Uterus (tissue), 4 donors: Measurements from ENCODE around the gene CCT8L2. TPM values are rescaled to one million over a fixed set of nuclear protein-coding genes. Genes with fewer than 3 reads are reported as not detected.
"Not testable (repeated sequence)": the region's sequence is repeated elsewhere in the genome, so short reads cannot be mapped to it uniquely, and the experiment has no call there.

Experiments
- DNase-seq, 2 donors: peaks; one replicate each; pipeline ENCODE4 v3.0.0-alpha.2; 2019 to 2020
- H3K27ac ChIP-seq, 2 donors: fragments of 200-600 bp; sonication (generic); 1 replicate in 1 of 2; 2 replicates in 1 of 2; pipeline ENCODE4 v1.5.1; 2016 to 2018
- H3K27me3 ChIP-seq, 2 donors: fragments of 200-600 bp; sonication (generic); one replicate each; pipeline ENCODE4 v1.5.1; 2018 to 2019; ENCODE audit warnings: control low read depth in 1 of 2
- H3K36me3 ChIP-seq, 2 donors: fragments of 200-600 bp; sonication (generic); one replicate each; pipeline ENCODE4 v1.5.1; 2019; ENCODE audit warnings: control low read depth in 1 of 2
- H3K4me1 ChIP-seq, 2 donors: fragments of 200-600 bp; sonication (generic); one replicate each; pipeline ENCODE4 v1.5.1; 2018 to 2019; ENCODE audit warnings: control low read depth in 1 of 2
- H3K4me3 ChIP-seq, 2 donors: fragments of 200-600 bp; sonication (generic); 1 replicate in 1 of 2; 2 replicates in 1 of 2; pipeline ENCODE4 v1.5.1; 2018 to 2019; ENCODE audit warnings: mild to moderate bottlenecking in 1 of 2
- H3K9me3 ChIP-seq, 2 donors: fragments of 200-600 bp; sonication (generic); one replicate each; pipeline ENCODE4 v1.5.1; 2019; ENCODE audit warnings: control low read depth in 1 of 2
- intact Hi-C: fragments of 100-400 bp; cut with DNase I; formaldehyde crosslinking; loops from one replicate; pipeline ENCODE4 v1.15.1; 2023; ENCODE audit warnings: low total_unique reads
- total RNA-seq, 4 donors: library from RNA; depleted of rRNA in 3 of 4; stranded (reverse); fragments of >200 nt in 3 of 4; gene quantifications; one replicate each; pipeline versions ENCODE4 v1.1.0 to v1.2.4, GENCODE V29; 2014 to 2023
- donor health status: DM: yes; HTN: yes; CAD: no.

The CCT8L2 gene
- total RNA-seq = not detected

- H3K4me1 ChIP-seq, H3K36me3 ChIP-seq, H3K9me3 ChIP-seq, DNase-seq, H3K27me3 ChIP-seq, H3K27ac ChIP-seq, intact Hi-C loops, H3K4me3 ChIP-seq: not testable (repeated sequence)
These were observed at the start of gene CCT8L2 for GRCh38 chr22:16592710-16593109. CCT8L2 (minus strand) TSS chr22:16592810; CDS start chr22:16592550, 260 bp downstream.

- intact Hi-C loops, H3K27ac ChIP-seq, H3K27me3 ChIP-seq, H3K9me3 ChIP-seq, H3K4me1 ChIP-seq, H3K36me3 ChIP-seq, H3K4me3 ChIP-seq, DNase-seq: not testable (repeated sequence)
These were observed 42.8 kb upstream of the CCT8L2 start for GRCh38 chr22:16635442-16635841.

- DNase-seq, H3K27me3 ChIP-seq, intact Hi-C loops, H3K4me3 ChIP-seq, H3K9me3 ChIP-seq, H3K36me3 ChIP-seq, H3K4me1 ChIP-seq, H3K27ac ChIP-seq: not testable (repeated sequence)
These were observed 41.5 kb upstream of the CCT8L2 start for GRCh38 chr22:16634092-16634491.

GRCh38 chr22:16628476-16628875, 35.9 kb upstream of the CCT8L2 start:
- DNase-seq, H3K27me3 ChIP-seq, H3K4me3 ChIP-seq, intact Hi-C loops, H3K9me3 ChIP-seq, H3K4me1 ChIP-seq, H3K36me3 ChIP-seq, H3K27ac ChIP-seq: not testable (repeated sequence)

- intact Hi-C loops, DNase-seq: not testable (repeated sequence)
These were observed 32.4 kb upstream of the CCT8L2 start for GRCh38 chr22:16625018-16625417.

GRCh38 chr22:16623595-16623994, 31.0 kb upstream of the CCT8L2 start:
- H3K4me1 ChIP-seq, H3K9me3 ChIP-seq, H3K36me3 ChIP-seq, H3K4me3 ChIP-seq, H3K27ac ChIP-seq, DNase-seq, intact Hi-C loops, H3K27me3 ChIP-seq: not testable (repeated sequence)

More at GRCh38 chr22:16625018-16625417, 32.4 kb upstream of the CCT8L2 start:
- not testable (repeated sequence) for H3K36me3 ChIP-seq, H3K27me3 ChIP-seq, H3K4me3 ChIP-seq, H3K27ac ChIP-seq, H3K9me3 ChIP-seq, H3K4me1 ChIP-seq

- H3K36me3 ChIP-seq, intact Hi-C loops, DNase-seq, H3K27me3 ChIP-seq, H3K4me1 ChIP-seq, H3K9me3 ChIP-seq, H3K4me3 ChIP-seq, H3K27ac ChIP-seq: not testable (repeated sequence)
These were observed 24.9 kb upstream of the CCT8L2 start for GRCh38 chr22:16617516-16617915.

GRCh38 chr22:16616390-16616938, 23.9 kb upstream of the CCT8L2 start:
- H3K36me3 ChIP-seq, H3K4me3 ChIP-seq, H3K27ac ChIP-seq, intact Hi-C loops, H3K9me3 ChIP-seq, H3K4me1 ChIP-seq, H3K27me3 ChIP-seq, DNase-seq: not testable (repeated sequence)

- H3K4me3 ChIP-seq, DNase-seq, H3K27me3 ChIP-seq, H3K27ac ChIP-seq, H3K9me3 ChIP-seq, H3K36me3 ChIP-seq, H3K4me1 ChIP-seq, intact Hi-C loops: not testable (repeated sequence)
These were observed 23.1 kb upstream of the CCT8L2 start for GRCh38 chr22:16615606-16616245.
